Psoas muscle (tissue), 8 donors: ENCODE results near the gene DIDO1. TPM values are rescaled to one million over a fixed set of nuclear protein-coding genes. Genes with fewer than 3 reads are reported as not detected.

ENCODE experiments used
- ATAC-seq, 4 donors: fragments of 200-7000 bp; cut with Tn5 transposase; one replicate each; pipeline ENCODE4 v1.9.1; 2020; ENCODE audit warnings: moderate library complexity in 3 of 4, mild to moderate bottlenecking in 2 of 4
- DNase-seq, 2 donors: peaks; one replicate each; pipeline ENCODE4 v3.0.0-alpha.2; 2020
- H3K27ac ChIP-seq: fragments of 200-600 bp; one replicate; pipeline ENCODE4 v1.8.0; 2022
- H3K27me3 ChIP-seq, 3 donors: fragments of 200-600 bp in 1 of 3; one replicate each; pipeline versions ENCODE4 v1.6.1 to v1.8.0; 2013 to 2022; ENCODE audit warnings: low read length in 2 of 3, mild to moderate bottlenecking in 2 of 3, moderate library complexity in 1 of 3; ENCODE audit not compliant: insufficient read depth in 3 of 3
- H3K36me3 ChIP-seq, 2 donors: fragments of 200-600 bp in 1 of 2; one replicate each; pipeline versions ENCODE4 v1.6.1 to v1.8.0; 2013 to 2022; ENCODE audit warnings: low read depth in 1 of 2, mild to moderate bottlenecking in 1 of 2, moderate library complexity in 1 of 2; ENCODE audit not compliant: insufficient read depth in 1 of 2
- H3K4me1 ChIP-seq: fragments of 200-600 bp; one replicate; pipeline ENCODE4 v1.8.0; 2022
- H3K4me3 ChIP-seq: fragments of 200-600 bp; one replicate; pipeline ENCODE4 v1.8.0; 2022; ENCODE audit warnings: mild to moderate bottlenecking
- H3K9me3 ChIP-seq: fragments of 200-600 bp; one replicate; pipeline ENCODE4 v1.8.0; 2022
- WGBS, 3 donors: extraction: QIAGEN DNeasy Blood & Tissue Kit; methylation state at CpG; one replicate each; pipeline versions ENCODE4 v1.1.6 to v1.1.7; 2013; 5-methylcytosine and 5-hydroxymethylcytosine counted together
- intact Hi-C, 2 donors: fragments of 100-400 bp; cut with DNase I; formaldehyde crosslinking; loops; one replicate each; pipeline versions ENCODE4 v1.11.0 to v1.14.2; 2022
- polyA plus RNA-seq, 3 donors: library from polyadenylated mRNA; stranded (reverse); fragments of 200-250 nt; gene quantifications; one replicate each; pipeline ENCODE4 v1.2.3, GENCODE V29; 2013
- total RNA-seq, 4 donors: library from RNA; stranded (reverse); fragmentation: NEBNext Ultra II Directional in 2 of 4; extraction: Animal tissue kit (Norgen Biotek cat#: 25700) in 2 of 4; gene quantifications; one replicate each; pipeline versions ENCODE4 v1.2.1 to v1.2.4, GENCODE V29; 2021 to 2023
- TF ChIP-seq, protein P1 (sequence below): fragments of 200-600 bp; IDR thresholded peaks from one replicate; pipeline ENCODE4 v1.8.0; 2022; ENCODE audit warnings: antibody characterized with exemption
- donor health status: healthy with polysubstance abuse.
- donor health status: DM: no; HTN: no; CAD: no; lungs with moderate emphysema.
- donor health status: Bipolar disorder and iron deficiency.
- donor health status: healthy.
- donor health status: DM: yes; HTN: yes; CAD: no.
- donor health status: DM: no; HTN: no; CAD: no.
- donor health status: DM: no; HTN: no; CAD: no.
- donor health status: DM: yes; HTN: yes; CAD: no.

DIDO1 gene
- total and polyA plus RNA-seq, 7 donors: 10.0 to 32.4 (median 23.9) TPM

GRCh38 chr20:62921119-62921687 is 5.1 kb downstream of the DIDO1 start:
- H3K4me1 ChIP-seq: peaks cover 85% of the 10 kb centered on the region
- DNase-seq (peak in 1 of 2 donors; percentile 73), ATAC-seq (peak; percentile 29 to 63 (median 52))
- WGBS, 3 donors: 46 to 52% (median 49%) methylated on average over 8 of the region's 8 CpGs
- H3K9me3 ChIP-seq: no peaks in the 10 kb centered on the region
- TF ChIP-seq, protein P1, sequence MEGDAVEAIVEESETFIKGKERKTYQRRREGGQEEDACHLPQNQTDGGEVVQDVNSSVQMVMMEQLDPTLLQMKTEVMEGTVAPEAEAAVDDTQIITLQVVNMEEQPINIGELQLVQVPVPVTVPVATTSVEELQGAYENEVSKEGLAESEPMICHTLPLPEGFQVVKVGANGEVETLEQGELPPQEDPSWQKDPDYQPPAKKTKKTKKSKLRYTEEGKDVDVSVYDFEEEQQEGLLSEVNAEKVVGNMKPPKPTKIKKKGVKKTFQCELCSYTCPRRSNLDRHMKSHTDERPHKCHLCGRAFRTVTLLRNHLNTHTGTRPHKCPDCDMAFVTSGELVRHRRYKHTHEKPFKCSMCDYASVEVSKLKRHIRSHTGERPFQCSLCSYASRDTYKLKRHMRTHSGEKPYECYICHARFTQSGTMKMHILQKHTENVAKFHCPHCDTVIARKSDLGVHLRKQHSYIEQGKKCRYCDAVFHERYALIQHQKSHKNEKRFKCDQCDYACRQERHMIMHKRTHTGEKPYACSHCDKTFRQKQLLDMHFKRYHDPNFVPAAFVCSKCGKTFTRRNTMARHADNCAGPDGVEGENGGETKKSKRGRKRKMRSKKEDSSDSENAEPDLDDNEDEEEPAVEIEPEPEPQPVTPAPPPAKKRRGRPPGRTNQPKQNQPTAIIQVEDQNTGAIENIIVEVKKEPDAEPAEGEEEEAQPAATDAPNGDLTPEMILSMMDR: peak; percentile 47
- H3K27ac ChIP-seq: no peak overlapping the region
- H3K27me3 ChIP-seq: no peaks in the 10 kb centered on the region
- H3K4me3 ChIP-seq: no peak overlapping the region
- intact Hi-C loops: no loop called here
- H3K36me3 ChIP-seq: no peaks in the 10 kb centered on the region

DNA sequence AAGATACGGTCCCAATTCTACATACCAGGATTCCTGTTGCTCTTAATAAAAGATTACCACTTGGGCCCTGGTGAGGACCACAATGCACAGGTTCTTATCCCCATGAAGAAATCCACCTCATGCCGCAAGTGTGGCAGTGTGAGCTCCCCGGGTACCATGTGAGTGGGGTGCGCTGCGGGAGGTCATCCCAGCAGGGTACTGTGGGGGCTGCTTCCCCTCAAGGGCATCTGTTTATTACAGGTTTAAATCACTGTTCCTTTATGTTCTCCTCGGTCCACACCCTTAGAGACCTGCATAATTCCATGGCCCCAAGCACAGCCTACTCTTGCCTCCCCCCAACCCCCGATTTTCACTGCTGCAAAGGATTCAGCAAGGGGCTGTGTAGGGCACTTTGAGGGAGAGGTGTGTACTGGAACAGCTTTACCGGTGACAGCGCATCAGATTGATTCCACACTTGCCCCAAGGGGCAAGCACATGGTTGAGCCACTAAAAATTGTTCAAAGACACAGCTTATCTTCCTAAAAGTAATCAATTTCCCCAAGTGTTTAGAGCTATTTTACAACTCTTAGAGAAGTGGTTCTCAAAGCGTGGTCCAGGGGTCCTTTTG is 6.2 kb downstream of the DIDO1 start:
- intact Hi-C loops: no loop called here
- Histone ChIP-seq H3K27ac (no peak overlapping the region), H3K4me3 (no peak overlapping the region), H3K4me1 (peaks cover 93% of the 10 kb centered on the region), H3K9me3 (no peaks in the 10 kb centered on the region), H3K36me3 (no peaks in the 10 kb centered on the region), H3K27me3 (no peaks in the 10 kb centered on the region)
- ATAC-seq (no peak), DNase-seq (no peak)
- 64 to 74% (median 69%) methylated on average over 10 of the region's 10 CpGs for WGBS, 3 donors
- TF ChIP-seq, protein P1: no peak

- no peak overlapping the region for H3K4me3 ChIP-seq
- no peak overlapping the region for H3K27ac ChIP-seq
- H3K27me3 ChIP-seq: no peaks in the 10 kb centered on the region
- intact Hi-C loops: no loop called here
- no peaks in the 10 kb centered on the region for H3K9me3 ChIP-seq
- peaks cover 94% of the 10 kb centered on the region for H3K4me1 ChIP-seq
- TF ChIP-seq, protein P1: no peak
- no peak for DNase-seq
- WGBS, 3 donors: 54 to 67% (median 56%) methylated on average over 6 of the region's 6 CpGs
- ATAC-seq: no peak
- peaks cover 0 to 3% of the 10 kb centered on the region in 2 donors for H3K36me3 ChIP-seq
Measured at GRCh38 chr20:62918831-62919230, 7.5 kb downstream of the DIDO1 start.

GRCh38 chr20:62918147-62918546 is 8.2 kb downstream of the DIDO1 start:
- 38 to 62% (median 46%) methylated on average over 3 of the region's 3 CpGs for WGBS, 3 donors

More at GRCh38 chr20:62918147-62918546, 8.2 kb downstream of the DIDO1 start:
- ATAC-seq (no peak), DNase-seq (no peak)
- H3K4me3 ChIP-seq: no peak overlapping the region
- no peak overlapping the region for H3K27ac ChIP-seq
- H3K27me3 ChIP-seq: no peaks in the 10 kb centered on the region
- no peaks in the 10 kb centered on the region for H3K9me3 ChIP-seq
- H3K36me3 ChIP-seq: peaks cover 0 to 10% of the 10 kb centered on the region in 2 donors
- H3K4me1 ChIP-seq: peaks cover 91% of the 10 kb centered on the region
- intact Hi-C loops: no loop called here
- TF ChIP-seq, protein P1: no peak
